Breast epithelium (tissue), 4 donors: Measurements from ENCODE around the gene TUBA4B. TPM values are rescaled to one million over a fixed set of nuclear protein-coding genes. Genes with fewer than 3 reads are reported as not detected.
A peak's percentile ranks its signal among the peaks of the same experiment; 100 is the strongest.

Experiments
- DNase-seq, 2 donors: peaks; one replicate each; pipeline ENCODE4 v3.0.0-alpha.2; 2019; ENCODE audit warnings: low spot score in 2 of 2
- H3K27ac ChIP-seq, 2 donors: fragments of 200-600 bp; sonication (generic) in 1 of 2; one replicate each; pipeline ENCODE4 v1.5.1; 2016 to 2019; ENCODE audit warnings: mild to moderate bottlenecking in 1 of 2
- H3K27me3 ChIP-seq, 2 donors: fragments of 200-600 bp; sonication (generic) in 1 of 2; one replicate each; pipeline versions ENCODE4 v1.5.1 to v1.6.0; 2017 to 2019; ENCODE audit warnings: control low read depth in 1 of 2, mild to moderate bottlenecking in 1 of 2
- H3K36me3 ChIP-seq: fragments of 200-600 bp; one replicate; pipeline ENCODE4 v1.5.1; 2019
- H3K4me1 ChIP-seq, 2 donors: fragments of 200-600 bp; sonication (generic); one replicate each; pipeline ENCODE4 v1.5.1; 2016 to 2019; ENCODE audit warnings: control low read depth in 1 of 2
- H3K4me3 ChIP-seq, 3 donors: fragments of 200-600 bp; sonication (generic); 1 replicate in 2 of 3; 2 replicates in 1 of 3; pipeline ENCODE4 v1.5.1; 2016 to 2019; ENCODE audit warnings: mild to moderate bottlenecking in 3 of 3, moderate library complexity in 2 of 3
- H3K9me3 ChIP-seq, 2 donors: fragments of 200-600 bp; sonication (generic) in 1 of 2; one replicate each; pipeline ENCODE4 v1.5.1; 2016 to 2019; ENCODE audit warnings: control low read depth in 1 of 2
- POLR2A ChIP-seq: fragments of 450-650 bp; IDR thresholded peaks from one replicate; pipeline ENCODE4 v1.6.1; 2016; ENCODE audit warnings: antibody characterized with exemption, mild to moderate bottlenecking, moderate library complexity
- POLR2AphosphoS5 ChIP-seq, 3 donors: sonication (generic); formaldehyde crosslinking; IDR thresholded peaks; one replicate each; pipeline ENCODE4 v1.6.1; 2017; ENCODE audit warnings: antibody characterized with exemption in 3 of 3
- intact Hi-C: fragments of 100-400 bp; cut with DNase I; formaldehyde crosslinking; loops from one replicate; pipeline ENCODE4 v1.15.1; 2023; ENCODE audit warnings: low total_unique reads
- total RNA-seq, 3 donors: library from RNA; depleted of rRNA; stranded (reverse); fragments of >200 nt; gene quantifications; one replicate each; pipeline ENCODE4 v1.1.0, GENCODE V29; 2016
- TF ChIP-seq, protein P1 (sequence below), 3 donors: fragments of 450-650 bp; IDR thresholded peaks; one replicate each; pipeline ENCODE4 v1.5.1; 2016 to 2017; ENCODE audit warnings: antibody characterized with exemption in 3 of 3, mild to moderate bottlenecking in 3 of 3, moderate library complexity in 3 of 3

Gene TUBA4B
- total RNA-seq, 3 donors from 2014 or later, result 0.16 TPM; not detected in 2

DNA sequence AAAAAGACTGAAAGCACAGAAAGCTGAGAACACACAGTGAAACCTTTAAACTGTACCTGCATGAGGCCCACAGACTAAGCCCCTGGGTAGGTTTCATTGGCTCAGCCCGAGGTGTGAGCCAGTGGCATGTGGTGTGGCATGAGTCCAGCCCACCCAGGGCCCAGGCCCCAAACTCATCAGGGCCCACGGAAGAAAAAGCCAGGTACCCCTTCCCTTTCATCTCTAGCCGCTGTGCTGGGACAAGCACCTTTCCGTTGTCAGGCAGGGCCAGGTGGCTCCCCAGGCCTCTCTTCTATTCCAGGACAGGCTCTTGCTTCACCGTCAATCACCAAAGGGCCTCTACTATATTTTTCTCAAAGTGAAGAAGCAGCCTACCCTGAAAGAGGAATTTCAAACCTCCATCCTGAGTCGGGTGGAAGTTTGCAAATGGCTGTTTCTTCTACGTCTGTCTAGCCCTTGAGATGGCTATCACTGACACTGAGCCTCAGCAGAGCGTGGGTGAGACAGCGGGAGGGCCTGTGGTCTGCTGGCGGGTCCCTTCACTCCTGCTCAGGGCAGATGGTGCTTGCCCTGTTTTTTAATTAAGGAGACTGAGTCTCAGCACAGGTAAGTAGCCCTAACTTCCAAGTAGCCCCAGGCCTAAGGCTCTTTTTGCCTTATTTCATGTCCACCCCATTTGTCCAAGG, 34.7 kb downstream of the TUBA4B start:
- DNase-seq, result no peak
- Histone ChIP-seq H3K4me1 (peaks cover 10 to 13% of the 10 kb centered on the region in 2 donors), H3K27me3 (no peaks in the 10 kb centered on the region), H3K9me3 (no peaks in the 10 kb centered on the region), H3K27ac (peak overlapping the region in 1 of 2 donors; percentile 24), H3K4me3 (no peak overlapping the region), H3K36me3 (no peaks in the 10 kb centered on the region)
- intact Hi-C loops, result no loop called here
- TF ChIP-seq POLR2AphosphoS5 (IDR thresholded peaks at IDR 0.05), result no peak
- TF ChIP-seq POLR2A, result no peak
- TF ChIP-seq, protein P1, sequence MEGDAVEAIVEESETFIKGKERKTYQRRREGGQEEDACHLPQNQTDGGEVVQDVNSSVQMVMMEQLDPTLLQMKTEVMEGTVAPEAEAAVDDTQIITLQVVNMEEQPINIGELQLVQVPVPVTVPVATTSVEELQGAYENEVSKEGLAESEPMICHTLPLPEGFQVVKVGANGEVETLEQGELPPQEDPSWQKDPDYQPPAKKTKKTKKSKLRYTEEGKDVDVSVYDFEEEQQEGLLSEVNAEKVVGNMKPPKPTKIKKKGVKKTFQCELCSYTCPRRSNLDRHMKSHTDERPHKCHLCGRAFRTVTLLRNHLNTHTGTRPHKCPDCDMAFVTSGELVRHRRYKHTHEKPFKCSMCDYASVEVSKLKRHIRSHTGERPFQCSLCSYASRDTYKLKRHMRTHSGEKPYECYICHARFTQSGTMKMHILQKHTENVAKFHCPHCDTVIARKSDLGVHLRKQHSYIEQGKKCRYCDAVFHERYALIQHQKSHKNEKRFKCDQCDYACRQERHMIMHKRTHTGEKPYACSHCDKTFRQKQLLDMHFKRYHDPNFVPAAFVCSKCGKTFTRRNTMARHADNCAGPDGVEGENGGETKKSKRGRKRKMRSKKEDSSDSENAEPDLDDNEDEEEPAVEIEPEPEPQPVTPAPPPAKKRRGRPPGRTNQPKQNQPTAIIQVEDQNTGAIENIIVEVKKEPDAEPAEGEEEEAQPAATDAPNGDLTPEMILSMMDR (IDR thresholded peaks at IDR 0.05), result no peak

DNA sequence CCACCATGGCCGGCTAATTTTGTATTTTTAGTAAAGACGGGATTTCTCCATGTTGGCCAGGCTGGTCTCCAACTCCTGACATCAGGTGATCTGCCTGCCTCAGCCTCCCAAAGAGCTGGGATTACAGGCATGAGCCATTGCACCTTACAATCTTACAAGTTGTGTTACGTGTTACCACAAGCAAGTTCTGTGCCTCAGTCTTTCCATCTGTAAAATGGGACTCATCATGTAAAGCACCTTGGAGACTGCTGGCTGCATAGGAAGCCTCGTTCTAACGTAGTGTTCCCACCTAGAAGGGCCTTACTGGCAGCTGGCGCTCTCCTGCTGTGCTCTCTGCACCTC, 36.1 kb downstream of the TUBA4B start:
- Histone ChIP-seq H3K4me1 (peaks cover 10 to 13% of the 10 kb centered on the region in 2 donors), H3K9me3 (no peaks in the 10 kb centered on the region), H3K4me3 (no peak overlapping the region), H3K36me3 (no peaks in the 10 kb centered on the region), H3K27me3 (no peaks in the 10 kb centered on the region), H3K27ac (peak overlapping the region; percentile 74 to 92)
- intact Hi-C loops, result no loop called here
- DNase-seq, result no peak
- TF ChIP-seq, protein P1 (IDR thresholded peaks at IDR 0.05), result no peak
- TF ChIP-seq POLR2AphosphoS5 (IDR thresholded peaks at IDR 0.05), result no peak
- TF ChIP-seq POLR2A, result no peak

DNA sequence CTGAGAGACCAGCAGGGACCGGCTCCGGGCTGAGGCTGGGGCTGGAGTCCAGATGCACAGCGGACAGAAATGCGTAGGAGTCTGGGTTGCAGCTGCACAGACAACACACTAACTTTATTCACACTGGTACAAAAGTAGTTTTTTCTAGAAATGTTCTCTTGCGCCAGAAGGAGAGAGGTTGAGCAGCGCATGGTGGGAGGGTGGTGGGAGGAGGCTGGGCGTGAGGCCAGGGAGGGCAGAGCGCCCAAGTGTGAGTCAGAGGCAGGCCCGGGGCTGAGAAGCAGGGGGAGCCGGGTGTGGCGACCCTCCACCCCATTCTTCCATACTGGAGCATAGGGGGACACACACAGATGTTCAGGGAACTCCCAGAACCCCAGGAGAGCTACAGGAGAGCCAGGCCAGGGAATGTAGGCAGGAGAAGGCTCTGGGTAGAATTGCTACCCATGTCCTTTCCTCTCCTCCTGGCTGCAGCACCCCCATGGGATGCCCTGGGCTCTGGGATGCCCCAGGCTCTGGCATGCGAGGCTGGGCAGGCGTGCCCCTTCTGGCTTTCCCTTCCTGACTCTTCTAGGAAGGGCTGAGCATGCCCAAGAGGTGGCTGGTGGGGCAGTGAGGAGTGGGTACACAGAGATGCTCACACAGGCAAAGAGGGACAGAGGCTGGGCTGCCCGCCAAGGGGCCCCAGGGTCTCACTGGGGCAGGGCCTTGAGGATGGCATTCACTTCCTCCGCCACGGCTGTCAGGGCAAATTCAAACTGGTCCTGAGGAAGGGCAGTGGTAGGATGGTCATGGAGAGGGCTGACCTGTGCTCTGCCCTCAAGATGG, 36.7 kb downstream of the TUBA4B start:
- Histone ChIP-seq H3K4me3 (no peak overlapping the region), H3K27me3 (no peaks in the 10 kb centered on the region), H3K27ac (peak overlapping the region; percentile 74 to 92), H3K36me3 (no peaks in the 10 kb centered on the region), H3K4me1 (peaks cover 8 to 13% of the 10 kb centered on the region in 2 donors), H3K9me3 (no peaks in the 10 kb centered on the region)
- intact Hi-C loops, result no loop called here
- TF ChIP-seq POLR2AphosphoS5 (IDR thresholded peaks at IDR 0.05), result peak in 1 of 3 donors; percentile 42
- TF ChIP-seq, protein P1 (IDR thresholded peaks at IDR 0.05), result no peak
- peak in 1 of 2 donors; percentile 67 for DNase-seq

DNA sequence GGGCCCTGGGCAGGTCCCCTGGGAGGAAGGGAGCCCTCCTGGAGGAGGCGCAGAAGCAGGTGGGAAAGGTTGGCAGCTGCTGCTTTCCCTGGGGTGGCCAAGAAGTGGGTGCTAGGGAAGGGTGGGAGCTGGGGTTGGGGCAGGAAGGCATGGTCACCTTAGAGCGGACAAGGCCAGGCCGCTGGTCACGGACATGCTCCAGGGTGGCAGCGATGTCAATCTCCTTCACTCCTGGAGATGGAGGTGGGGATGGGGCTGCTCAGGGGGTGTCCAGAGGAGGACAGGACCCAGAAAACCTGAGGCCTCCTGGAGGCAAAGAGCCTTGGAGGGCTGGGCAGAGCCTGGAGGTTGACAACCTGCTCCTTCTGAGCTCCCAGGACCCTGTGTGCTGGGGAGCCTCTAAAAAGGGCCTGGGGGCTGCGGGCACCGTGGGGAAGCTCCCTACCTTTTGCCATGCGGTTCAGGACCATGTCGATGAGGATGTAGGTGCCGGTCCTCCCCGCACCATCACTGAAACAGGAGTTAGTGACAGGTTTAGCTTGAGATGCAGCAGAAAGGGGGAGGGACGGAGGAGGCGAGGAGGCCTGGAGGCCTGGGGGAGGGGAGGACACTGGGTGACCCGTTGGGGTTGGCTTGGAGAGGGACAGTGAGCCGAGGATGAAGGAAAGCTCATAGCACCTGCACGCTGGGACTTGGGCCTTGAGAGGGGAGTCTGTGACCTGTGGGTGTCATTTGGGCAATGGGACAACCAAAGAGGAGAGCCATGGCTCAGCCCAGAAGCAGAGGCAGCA, 37.5 kb downstream of the TUBA4B start:
- Histone ChIP-seq H3K27me3 (no peaks in the 10 kb centered on the region), H3K4me1 (peaks cover 4 to 13% of the 10 kb centered on the region in 2 donors), H3K36me3 (no peaks in the 10 kb centered on the region), H3K9me3 (no peaks in the 10 kb centered on the region), H3K4me3 (no peak overlapping the region), H3K27ac (peak overlapping the region; percentile 74 to 92)
- intact Hi-C loops, result no loop called here
- TF ChIP-seq POLR2A, result no peak
- no peak for TF ChIP-seq POLR2AphosphoS5 (IDR thresholded peaks at IDR 0.05)
- TF ChIP-seq, protein P1 (IDR thresholded peaks at IDR 0.05), result no peak
- DNase-seq, result no peak
